NCI-H1048 (cell line): ENCODE data around the gene ABCC3.

Experiments
- DNase-seq: peaks from one replicate; lab custom pipeline; 2025; lab: John Stamatoyannopoulos, UW

The ABCC3 gene

GRCh38 chr17:50607522-50608175 lies 27.0 kb upstream of the ABCC3 start:
- no peak for DNase-seq

GRCh38 chr17:50608700-50609379 lies 25.8 kb upstream of the ABCC3 start:
- no peak for DNase-seq

- DNase-seq: no peak
These were observed 25.2 kb upstream of the ABCC3 start for GRCh38 chr17:50609380-50610074.

GRCh38 chr17:50611634-50612033 lies 23.0 kb upstream of the ABCC3 start:
- DNase-seq: no peak

DNA sequence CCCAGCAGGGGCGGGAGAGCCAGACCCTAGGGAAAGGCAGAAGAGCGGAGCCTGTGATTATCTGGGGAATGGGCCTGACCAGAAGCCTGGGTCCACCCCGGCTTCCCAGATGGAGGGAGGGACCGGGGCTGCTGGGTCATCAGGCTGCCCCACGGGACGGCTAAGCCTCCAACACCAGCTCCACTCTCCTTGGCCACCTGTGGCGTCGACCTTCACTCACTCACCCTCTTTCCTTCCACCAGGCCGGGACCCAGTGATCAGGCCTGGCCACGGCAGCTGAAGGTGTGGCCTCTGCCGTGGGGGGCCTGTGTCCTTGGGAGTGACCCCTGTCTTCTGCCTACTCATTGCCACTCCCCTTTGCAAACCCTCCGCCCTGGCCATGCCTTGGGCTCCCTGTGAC lies 22.4 kb upstream of the ABCC3 start:
- DNase-seq: no peak

- DNase-seq: no peak
These were observed 21.4 kb upstream of the ABCC3 start for GRCh38 chr17:50613007-50613992.

DNA sequence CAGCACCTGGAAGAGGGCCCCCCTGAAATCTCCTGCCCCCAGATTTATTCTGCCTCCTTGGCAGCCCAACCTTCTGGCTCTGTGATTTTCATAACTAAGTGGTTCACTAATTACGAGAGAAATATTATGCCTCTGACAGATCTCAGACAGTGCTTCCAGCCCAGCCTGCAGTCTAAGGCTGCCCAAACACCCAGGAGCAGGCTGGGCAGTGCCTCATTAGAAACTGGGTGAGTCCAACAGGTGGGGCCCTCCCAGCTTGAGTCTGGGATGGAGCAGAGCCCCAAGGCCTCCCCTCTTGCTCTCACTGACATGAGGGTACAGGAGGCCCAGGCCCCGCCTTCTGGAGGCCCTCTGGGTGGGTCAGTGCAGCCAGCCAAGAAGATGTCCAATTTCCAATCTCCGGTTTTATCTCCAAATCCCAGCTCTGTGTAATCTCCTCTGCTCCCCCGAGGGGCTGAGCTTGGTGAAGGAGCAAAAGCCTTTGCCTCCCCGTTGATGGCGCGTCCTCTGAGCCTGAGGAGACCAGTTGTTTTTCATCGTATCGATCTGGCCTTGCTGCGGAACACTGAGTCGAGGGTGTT lies 20.1 kb upstream of the ABCC3 start:
- no peak for DNase-seq

DNA sequence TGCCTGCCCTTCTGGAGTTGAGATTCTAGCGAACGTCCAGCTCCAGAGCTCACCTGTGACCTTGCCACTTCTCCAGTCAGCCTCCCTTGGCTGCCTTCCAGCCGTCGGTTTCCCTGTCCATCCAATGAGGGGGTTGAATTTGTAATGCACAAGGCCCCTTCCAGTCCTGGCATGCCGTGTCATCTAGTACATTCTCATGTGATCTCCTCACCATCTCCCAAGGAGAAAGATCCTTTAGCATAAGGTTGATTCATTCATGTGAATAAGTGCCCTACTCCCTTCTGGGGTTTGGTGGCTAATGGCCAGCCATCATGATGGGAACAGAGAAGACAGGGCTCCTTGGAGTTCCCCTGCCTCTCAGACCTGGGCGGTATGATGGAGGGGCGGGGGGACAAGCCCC lies 18.9 kb upstream of the ABCC3 start:
- no peak for DNase-seq

- no peak for DNase-seq
These were observed 16.4 kb upstream of the ABCC3 start for GRCh38 chr17:50618300-50618699.

- no peak for DNase-seq
These were observed 15.7 kb upstream of the ABCC3 start for GRCh38 chr17:50618941-50619340.

DNA sequence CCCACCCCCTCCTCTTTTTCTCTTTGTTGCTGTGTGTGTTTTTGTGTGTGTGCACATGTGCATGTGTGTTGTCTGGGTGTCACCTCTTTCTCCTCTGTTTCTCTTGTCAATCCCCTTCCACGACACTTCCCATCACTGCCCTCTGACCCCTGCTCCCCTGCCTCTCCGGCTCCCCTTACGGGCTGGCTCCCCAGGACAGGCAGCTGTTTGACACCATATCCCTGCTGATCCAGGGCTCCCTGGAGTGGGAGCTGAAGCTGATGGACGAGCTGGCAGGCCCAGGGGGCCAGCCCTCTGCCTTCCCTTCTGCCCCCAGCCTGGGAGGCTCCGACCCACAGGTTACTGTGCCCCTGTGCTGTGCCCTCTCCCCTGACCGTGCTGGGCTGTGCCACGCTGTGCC lies 15.2 kb upstream of the ABCC3 start:
- DNase-seq: no peak

- DNase-seq: no peak
These were observed 14.4 kb upstream of the ABCC3 start for GRCh38 chr17:50620237-50620636.

DNA sequence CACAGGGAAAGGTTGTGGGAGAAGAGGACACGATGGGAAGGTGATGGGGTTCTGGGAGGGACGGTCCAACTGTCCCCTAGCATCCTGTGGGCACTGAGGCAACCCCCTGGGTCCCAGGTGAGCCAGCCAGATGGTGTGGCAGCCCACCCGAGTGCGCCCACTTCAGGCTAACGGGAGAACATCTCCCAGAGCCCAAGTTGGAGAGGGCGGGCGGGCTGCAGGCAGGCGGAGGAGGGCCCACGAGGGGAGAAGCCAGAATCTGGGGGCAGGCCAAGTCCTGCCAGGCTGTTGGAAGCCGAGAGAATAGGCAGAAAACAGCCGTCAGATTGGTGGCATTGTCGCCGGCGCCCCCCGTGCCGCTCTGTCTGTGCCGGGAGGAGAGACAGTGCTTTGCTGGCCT lies 13.8 kb upstream of the ABCC3 start:
- DNase-seq: no peak

DNA sequence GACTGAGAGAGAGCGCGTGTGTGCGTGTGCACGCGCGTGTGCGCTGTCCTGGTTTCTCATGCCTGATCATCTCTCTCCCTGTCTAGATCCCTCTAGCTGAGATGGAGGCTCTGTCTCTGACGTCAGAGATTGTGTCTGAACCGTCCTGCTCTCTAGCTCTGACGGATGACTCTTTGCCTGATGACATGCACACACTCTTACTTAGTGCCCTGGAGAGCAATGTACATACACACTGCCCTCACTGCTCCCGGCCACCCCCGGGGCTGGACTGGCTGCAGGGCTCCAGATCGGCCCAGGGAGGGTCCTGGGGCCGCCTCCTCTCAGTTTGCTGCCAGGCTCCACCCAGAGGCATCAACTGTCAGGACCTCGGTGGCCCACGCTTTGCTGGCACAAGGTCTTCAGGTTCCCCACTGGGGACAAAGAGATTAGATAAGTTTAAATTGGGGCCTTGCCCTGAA lies 13.1 kb upstream of the ABCC3 start:
- no peak for DNase-seq

- no peak for DNase-seq
These were observed 10.3 kb upstream of the ABCC3 start for GRCh38 chr17:50624321-50624934.

- DNase-seq: no peak
These were observed 9.4 kb upstream of the ABCC3 start for GRCh38 chr17:50625032-50625871.

- peak; percentile 21 for DNase-seq
These were observed 8.6 kb upstream of the ABCC3 start for GRCh38 chr17:50626037-50626574.

DNA sequence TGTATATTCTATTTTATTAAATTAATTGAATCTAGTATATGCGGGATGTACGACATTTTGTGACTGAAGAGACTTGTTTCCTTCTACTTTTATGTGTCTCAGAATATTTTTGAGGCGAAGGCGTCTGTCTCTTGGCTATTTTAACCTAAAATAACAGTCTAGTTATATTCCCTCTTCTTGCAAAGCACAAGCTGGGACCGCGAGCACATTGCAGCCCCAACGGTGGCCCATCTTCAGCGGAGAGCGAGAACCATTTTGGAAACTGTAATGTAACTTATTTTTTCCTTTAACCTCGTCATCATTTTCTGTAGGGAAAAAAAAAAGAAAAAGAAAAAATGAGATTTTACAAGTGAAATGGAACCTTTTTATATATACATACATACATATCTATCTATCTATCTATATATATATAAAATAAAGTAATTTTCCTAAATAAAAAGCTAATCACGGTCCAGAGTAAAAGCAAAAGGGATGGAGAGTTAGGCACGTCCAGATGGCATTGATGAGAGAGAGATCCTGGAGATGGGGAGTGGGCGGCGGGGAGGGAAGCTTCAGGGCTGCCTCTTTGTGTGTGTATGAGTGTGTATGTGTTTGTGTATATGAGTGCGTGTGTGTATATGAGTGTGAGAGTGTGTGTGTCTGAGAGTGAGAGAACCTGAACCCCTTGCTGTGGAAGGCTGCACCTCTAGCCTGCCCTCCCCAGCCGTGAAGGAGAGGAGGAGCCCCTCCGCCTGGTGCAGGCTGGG lies 7.5 kb upstream of the ABCC3 start:
- DNase-seq: no peak
